Body of pancreas (tissue), 4 donors: ENCODE results near the gene GPR156.

Source experiments
- CTCF ChIP-seq, 7 experiments: fragments of 450-650 bp in 4 of 7; fragments of 200-600 bp in 3 of 7; sonication (generic) in 3 of 7; IDR thresholded peaks; one replicate each; pipeline ENCODE4 v1.5.1; 2016 to 2019; ENCODE audit warnings: antibody characterized with exemption in 7 of 7
- POLR2A ChIP-seq, 3 donors: fragments of 450-650 bp; IDR thresholded peaks; one replicate each; pipeline ENCODE4 v1.6.1; 2016; ENCODE audit warnings: antibody characterized with exemption in 3 of 3, mild to moderate bottlenecking in 2 of 3

- TF ChIP-seq CTCF (IDR thresholded peaks at IDR 0.05) (peak in 4 of 7 experiments; percentile 38 to 41 (median 40)), POLR2A (IDR thresholded peaks at IDR 0.05) (no peak)
Observed at GRCh38 chr3:120198305-120198878, 86.6 kb downstream of the GPR156 start.
